Measurements from ENCODE around the gene CRIP2. TPM values are rescaled to one million over a fixed set of nuclear protein-coding genes. Genes with fewer than 3 reads are reported as not detected.

The CRIP2 gene
- total and polyA plus RNA-seq, 2 of the 4 experiments (the other 2 are of a cell fraction) = 18.1 to 123 TPM

DNA sequence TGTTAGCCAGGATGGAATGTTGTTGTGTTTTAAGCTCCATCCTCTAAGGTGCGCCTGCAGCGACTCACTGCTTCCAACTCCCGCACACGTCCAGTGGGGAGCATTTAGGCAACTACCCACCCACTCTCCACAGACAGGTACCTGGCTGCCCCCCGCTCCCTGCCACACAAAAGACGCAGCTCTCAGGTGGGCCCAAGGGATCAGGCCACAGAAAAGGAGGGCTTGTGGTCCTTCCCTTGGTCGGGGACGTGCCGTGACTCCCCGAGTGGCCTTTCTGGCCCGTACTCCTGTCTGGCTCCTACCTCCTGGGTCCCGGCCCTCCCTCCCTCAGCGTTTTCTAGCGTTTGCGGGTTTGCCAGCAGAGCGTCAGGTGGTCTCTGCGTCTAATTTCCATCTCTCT, 32.6 kb downstream of the CRIP2 start:
- H3K79me1 ChIP-seq (ENCODE audit: low read depth in 1 of 2, low read length in 2 of 2) = no peaks in the 10 kb centered on the region
- H2AK5ac ChIP-seq (ENCODE audit: low read depth, low read length) = no peak overlapping the region
- no peaks in the 10 kb centered on the region for H4K20me1 ChIP-seq (ENCODE audit: insufficient read depth, low read length)
- H3K9me1 ChIP-seq (ENCODE audit: insufficient read depth, low read length) = no peaks in the 10 kb centered on the region
- peaks cover 17% of the 10 kb centered on the region for H3K27me3 ChIP-seq (ENCODE audit: control insufficient read depth, insufficient read depth, low read length)
- H3K36me3 ChIP-seq (ENCODE audit: control insufficient read depth, insufficient read depth, low read length) = no peaks in the 10 kb centered on the region
- H4K5ac ChIP-seq (ENCODE audit: low read depth, low read length) = no peak overlapping the region
- no peak overlapping the region for H3K18ac ChIP-seq (ENCODE audit: low read depth, low read length)
- no peak overlapping the region for H2BK15ac ChIP-seq (ENCODE audit: low read depth, low read length)
- no peak overlapping the region for H3K23ac ChIP-seq (ENCODE audit: low read depth, low read length)
- no peak overlapping the region for H3K56ac ChIP-seq (ENCODE audit: extremely low read depth, insufficient read depth, low read length)
- H2AFZ ChIP-seq (replicated peaks; ENCODE audit: low read length, poor library complexity) = no peak overlapping the region
- no peak for DNase-seq
- dilution Hi-C loops (cut with HindIII; ENCODE audit: low sequenced_read_pairs, unreplicated experiment) (no loop called here), intact Hi-C loops (cut with micrococcal nuclease) (no loop called here), in situ Hi-C loops (cut with MboI; ENCODE audit: low sequenced_read_pairs) (no loop called here)
- no peaks in the 10 kb centered on the region for H3K4me1 ChIP-seq (ENCODE audit: control insufficient read depth, insufficient read depth, low read length)
- ChIA-PET CTCF (no interaction called here), POLR2A (ENCODE audit: unreplicated experiment) (no interaction called here)
- no peak overlapping the region for H2BK120ac ChIP-seq (ENCODE audit: low read depth, low read length)
- no peak overlapping the region for H4K91ac ChIP-seq (ENCODE audit: insufficient read depth, low read depth, low read length)
- no peak overlapping the region for H2BK5ac ChIP-seq (ENCODE audit: low read depth, low read length, poor library complexity, severe bottlenecking)
- no peak overlapping the region for H3K27ac ChIP-seq (ENCODE audit: insufficient read depth, low read length)
- H3K9ac ChIP-seq (ENCODE audit: low read depth, low read length) = no peak overlapping the region
- no peak overlapping the region for H3K4ac ChIP-seq (ENCODE audit: low read depth, low read length)
- TF ChIP-seq SMC3 (IDR thresholded peaks at IDR 0.05; ENCODE audit: low read depth, low read length) = no peak
- no peak for TF ChIP-seq RAD21 (IDR thresholded peaks at IDR 0.05; ENCODE audit: low read length)
- TF ChIP-seq FOS (IDR thresholded peaks at IDR 0.05; ENCODE audit: low read depth, low read length) = no peak
- TF ChIP-seq RCOR1 (IDR thresholded peaks at IDR 0.05; ENCODE audit: insufficient replicate concordance, low read length) = no peak
- TF ChIP-seq, protein P1, sequence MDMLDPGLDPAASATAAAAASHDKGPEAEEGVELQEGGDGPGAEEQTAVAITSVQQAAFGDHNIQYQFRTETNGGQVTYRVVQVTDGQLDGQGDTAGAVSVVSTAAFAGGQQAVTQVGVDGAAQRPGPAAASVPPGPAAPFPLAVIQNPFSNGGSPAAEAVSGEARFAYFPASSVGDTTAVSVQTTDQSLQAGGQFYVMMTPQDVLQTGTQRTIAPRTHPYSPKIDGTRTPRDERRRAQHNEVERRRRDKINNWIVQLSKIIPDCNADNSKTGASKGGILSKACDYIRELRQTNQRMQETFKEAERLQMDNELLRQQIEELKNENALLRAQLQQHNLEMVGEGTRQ (IDR thresholded peaks at IDR 0.05; ENCODE audit: low read depth, low read length) = no peak
- no peak for TF ChIP-seq BHLHE40 (IDR thresholded peaks at IDR 0.05; ENCODE audit: low read depth, low read length)
- TF ChIP-seq RFX5 (IDR thresholded peaks at IDR 0.05; ENCODE audit: low read depth, low read length) = no peak
- TF ChIP-seq NFE2L2 (IDR thresholded peaks at IDR 0.05; ENCODE audit: low read depth, low read length) = no peak
- no TSS peak for BruUV-seq (replicated peaks)
- 55% methylated on average over 12 of the region's 17 CpGs; no CpG with 5 or more reads in 1 of the 2 experiments for WGBS, 2 experiments (ENCODE audit: extremely low coverage in 2 of 2, insufficient read length in 1 of 2)
- no peak for ATAC-seq (ENCODE audit: low read depth)
- H2AK9ac ChIP-seq (replicated peaks; ENCODE audit: low read depth, low read length, poor library complexity) = no peak overlapping the region
- no peak overlapping the region for H4K8ac ChIP-seq (ENCODE audit: low read depth in 2 of 2, low read length in 2 of 2)
- H3K4me3 ChIP-seq (ENCODE audit: insufficient read depth, low read depth, low read length) = no peak overlapping the region
- H3K4me2 ChIP-seq (ENCODE audit: low read depth, low read length) = no peak overlapping the region
- no peak overlapping the region for H2BK20ac ChIP-seq (ENCODE audit: low read depth, low read length)
- H3K9me3 ChIP-seq (ENCODE audit: control insufficient read depth, insufficient read depth, low read length) = no peaks in the 10 kb centered on the region
- H3K14ac ChIP-seq (replicated peaks; ENCODE audit: low read depth, low read length) = no peak overlapping the region
